Body of pancreas (tissue), 4 donors: ENCODE results near the gene DDX41.

Experiments
- POLR2A ChIP-seq, 3 donors: fragments of 450-650 bp; IDR thresholded peaks; one replicate each; pipeline ENCODE4 v1.6.1; 2016; ENCODE audit warnings: antibody characterized with exemption in 3 of 3, mild to moderate bottlenecking in 2 of 3
- TF ChIP-seq, protein P1 (sequence below), 7 experiments: fragments of 450-650 bp in 4 of 7; fragments of 200-600 bp in 3 of 7; sonication (generic) in 3 of 7; IDR thresholded peaks; one replicate each; pipeline ENCODE4 v1.5.1; 2016 to 2019; ENCODE audit warnings: antibody characterized with exemption in 7 of 7

DNA sequence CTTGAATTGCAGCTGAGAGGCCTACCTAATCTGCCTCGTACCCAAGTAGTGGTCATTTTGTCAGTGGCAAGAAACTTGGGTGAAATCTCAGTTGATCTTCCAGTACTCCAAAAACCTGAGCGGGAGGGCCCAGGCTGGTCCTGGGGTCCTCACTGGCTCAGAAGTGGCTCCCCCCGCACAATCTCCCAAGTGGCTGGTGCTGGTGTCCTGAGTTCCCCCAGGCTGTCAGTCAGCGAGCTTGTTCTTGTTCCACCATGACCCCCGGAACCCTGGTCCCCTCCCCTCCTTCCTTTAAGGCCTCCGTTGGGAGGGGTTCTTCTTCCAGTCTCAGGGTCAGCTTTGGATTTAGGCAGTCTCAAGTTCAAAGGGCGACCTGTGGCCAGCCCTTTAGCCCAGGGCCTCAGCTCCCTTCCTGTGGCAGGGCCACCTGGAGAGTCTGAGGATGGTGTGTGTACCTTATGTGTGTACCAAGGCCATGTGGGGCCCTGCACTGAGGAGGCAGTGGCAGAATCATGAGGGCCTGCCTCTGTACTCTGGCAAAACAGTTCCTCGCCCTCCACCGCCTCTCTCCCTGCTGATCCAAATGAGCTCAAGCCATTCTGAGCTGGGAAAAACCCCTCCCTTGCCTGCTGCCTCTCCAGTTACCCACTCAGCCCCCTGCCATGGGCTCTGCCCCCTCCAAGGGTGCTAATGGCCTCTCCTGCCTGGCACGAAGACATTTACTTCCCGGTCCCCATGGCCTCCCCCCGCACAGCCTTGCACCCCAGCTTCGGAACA is 38.9 kb downstream of the DDX41 start:
- TF ChIP-seq, protein P1, sequence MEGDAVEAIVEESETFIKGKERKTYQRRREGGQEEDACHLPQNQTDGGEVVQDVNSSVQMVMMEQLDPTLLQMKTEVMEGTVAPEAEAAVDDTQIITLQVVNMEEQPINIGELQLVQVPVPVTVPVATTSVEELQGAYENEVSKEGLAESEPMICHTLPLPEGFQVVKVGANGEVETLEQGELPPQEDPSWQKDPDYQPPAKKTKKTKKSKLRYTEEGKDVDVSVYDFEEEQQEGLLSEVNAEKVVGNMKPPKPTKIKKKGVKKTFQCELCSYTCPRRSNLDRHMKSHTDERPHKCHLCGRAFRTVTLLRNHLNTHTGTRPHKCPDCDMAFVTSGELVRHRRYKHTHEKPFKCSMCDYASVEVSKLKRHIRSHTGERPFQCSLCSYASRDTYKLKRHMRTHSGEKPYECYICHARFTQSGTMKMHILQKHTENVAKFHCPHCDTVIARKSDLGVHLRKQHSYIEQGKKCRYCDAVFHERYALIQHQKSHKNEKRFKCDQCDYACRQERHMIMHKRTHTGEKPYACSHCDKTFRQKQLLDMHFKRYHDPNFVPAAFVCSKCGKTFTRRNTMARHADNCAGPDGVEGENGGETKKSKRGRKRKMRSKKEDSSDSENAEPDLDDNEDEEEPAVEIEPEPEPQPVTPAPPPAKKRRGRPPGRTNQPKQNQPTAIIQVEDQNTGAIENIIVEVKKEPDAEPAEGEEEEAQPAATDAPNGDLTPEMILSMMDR (IDR thresholded peaks at IDR 0.05): no peak
- no peak for TF ChIP-seq POLR2A (IDR thresholded peaks at IDR 0.05)
